WERI-Rb-1 (cell line): Measurements from ENCODE around the gene PIGM.

ENCODE experiments used
- DNase-seq: peaks from one replicate; pipeline ENCODE4 v3.0.0-alpha.2; 2020
- H3K27ac ChIP-seq: fragments of 250-450 bp; sonication (Bioruptor Pico); 2 replicates; pipeline ENCODE4 v1.5.1; 2020; ENCODE audit warnings: mild to moderate bottlenecking, moderate library complexity
- H3K27me3 ChIP-seq: fragments of 250-450 bp; sonication (Bioruptor Pico); 2 replicates; pipeline ENCODE4 v1.5.1; 2021; ENCODE audit warnings: mild to moderate bottlenecking, low read depth, moderate library complexity; ENCODE audit not compliant: insufficient read depth, severe bottlenecking
- H3K36me3 ChIP-seq: fragments of 250-450 bp; sonication (Bioruptor Pico); 2 replicates; pipeline ENCODE4 v1.5.1; 2020; ENCODE audit warnings: mild to moderate bottlenecking, moderate library complexity
- H3K4me3 ChIP-seq: 2 replicates; pipeline ENCODE4 v1.5.1; 2011; ENCODE audit warnings: low read depth, mild to moderate bottlenecking, control low read depth, low read length
- H3K9me3 ChIP-seq: fragments of 250-450 bp; sonication (Bioruptor Pico); 2 replicates; pipeline ENCODE4 v1.5.1; 2021; ENCODE audit warnings: mild to moderate bottlenecking, moderate library complexity; ENCODE audit not compliant: severe bottlenecking
- CTCF ChIP-seq: IDR thresholded peaks from 2 replicates; pipeline ENCODE4 v1.5.1; 2011; ENCODE audit warnings: low read depth, mild to moderate bottlenecking, control low read depth, inconsistent platforms, low read length

The PIGM gene

DNA sequence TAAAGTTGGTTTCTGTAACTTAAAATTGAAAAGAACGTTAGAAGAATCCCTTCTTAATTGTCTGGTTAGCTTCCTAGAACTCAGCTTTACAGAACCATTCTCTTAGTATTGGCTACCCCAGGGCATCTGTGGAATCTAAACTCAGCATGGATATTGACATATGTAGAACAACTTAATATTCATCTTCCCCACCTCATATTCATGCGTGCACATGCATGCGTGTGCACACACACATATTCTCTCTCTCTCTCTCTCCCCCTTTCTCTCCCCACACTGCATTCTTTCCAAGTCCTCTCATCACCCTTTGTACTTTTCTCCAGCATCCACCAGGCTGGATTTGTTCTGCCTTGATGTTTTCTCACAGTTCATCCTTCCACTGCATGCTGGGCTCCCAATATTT, 13.4 kb downstream of the PIGM start:
- Histone ChIP-seq H3K9me3 (no peaks in the 10 kb centered on the region), H3K4me3 (no peak overlapping the region), H3K36me3 (no peaks in the 10 kb centered on the region), H3K27me3 (peaks cover 44% of the 10 kb centered on the region), H3K27ac (no peak overlapping the region)
- no peak for TF ChIP-seq CTCF
- no peak for DNase-seq

DNA sequence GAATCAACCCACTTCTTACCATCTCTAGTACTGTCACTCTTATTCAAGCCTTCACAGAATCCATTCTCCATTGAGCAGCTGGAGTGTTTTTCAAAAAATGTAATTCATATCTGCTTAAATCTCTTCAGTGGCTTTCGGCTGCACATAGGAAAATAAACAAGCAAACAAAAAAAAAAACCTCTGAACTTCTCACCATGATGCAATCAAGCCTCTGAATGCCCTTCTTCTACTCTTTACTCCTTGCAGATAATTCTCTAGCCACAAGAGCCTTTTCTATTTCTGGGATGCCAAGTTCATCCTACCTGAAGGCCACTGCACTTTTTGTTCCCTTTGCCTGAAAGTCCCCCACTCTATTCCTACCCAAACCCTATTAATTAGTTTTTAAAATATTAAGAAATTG, 14.2 kb downstream of the PIGM start:
- Histone ChIP-seq H3K4me3 (no peak overlapping the region), H3K9me3 (no peaks in the 10 kb centered on the region), H3K27me3 (peaks cover 44% of the 10 kb centered on the region), H3K36me3 (no peaks in the 10 kb centered on the region), H3K27ac (no peak overlapping the region)
- TF ChIP-seq CTCF: no peak
- no peak for DNase-seq

- no peak overlapping the region for H3K27ac ChIP-seq
- TF ChIP-seq CTCF: no peak
- no peak for DNase-seq
Measured at GRCh38 chr1:160011781-160012180, 20.0 kb downstream of the PIGM start.

GRCh38 chr1:160009801-160010200, 22.0 kb downstream of the PIGM start:
- Histone ChIP-seq H3K36me3 (no peaks in the 10 kb centered on the region), H3K9me3 (no peaks in the 10 kb centered on the region), H3K4me3 (no peak overlapping the region), H3K27ac (no peak overlapping the region), H3K27me3 (peaks cover 32% of the 10 kb centered on the region)
- TF ChIP-seq CTCF: no peak
- no peak for DNase-seq

More at GRCh38 chr1:160011781-160012180, 20.0 kb downstream of the PIGM start:
- peaks cover 39% of the 10 kb centered on the region for H3K27me3 ChIP-seq
- no peak overlapping the region for H3K4me3 ChIP-seq
- H3K36me3 ChIP-seq: no peaks in the 10 kb centered on the region
- no peaks in the 10 kb centered on the region for H3K9me3 ChIP-seq

DNA sequence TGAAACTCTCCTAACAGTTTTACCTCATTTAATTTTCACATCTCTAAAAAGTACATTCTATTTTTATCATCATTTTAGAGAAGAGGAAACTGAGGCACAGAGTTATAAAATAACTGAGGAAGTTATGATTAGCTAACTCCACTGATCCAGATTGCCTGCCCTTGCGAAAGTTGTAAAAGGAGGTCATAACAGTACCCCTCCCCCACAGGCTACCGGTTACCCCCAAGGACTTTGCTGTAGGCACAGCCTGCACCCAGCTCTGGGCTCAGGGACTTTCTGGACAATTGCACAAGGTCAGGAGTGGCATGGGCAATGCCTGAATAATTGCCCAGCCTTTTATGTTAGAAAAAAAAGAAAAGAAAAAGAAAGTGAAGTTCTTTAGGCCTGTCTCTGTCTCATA, 22.7 kb downstream of the PIGM start:
- H3K4me3 ChIP-seq: no peak overlapping the region
- H3K27me3 ChIP-seq: peaks cover 32% of the 10 kb centered on the region
- H3K36me3 ChIP-seq: no peaks in the 10 kb centered on the region
- TF ChIP-seq CTCF: no peak
- DNase-seq: no peak
- H3K27ac ChIP-seq: no peak overlapping the region
- no peaks in the 10 kb centered on the region for H3K9me3 ChIP-seq

- TF ChIP-seq CTCF: peak; percentile 64
- Histone ChIP-seq H3K27ac (no peak overlapping the region), H3K27me3 (peaks cover 32% of the 10 kb centered on the region), H3K36me3 (no peaks in the 10 kb centered on the region), H3K4me3 (no peak overlapping the region), H3K9me3 (no peaks in the 10 kb centered on the region)
- no peak for DNase-seq
Measured at GRCh38 chr1:160007577-160008200, 24.1 kb downstream of the PIGM start.
